MCF 10A (cell line): ENCODE results near the gene MBD3L1. TPM values are rescaled to one million over a fixed set of nuclear protein-coding genes. Genes with fewer than 3 reads are reported as not detected.

Source experiments
- BruUV-seq: library from RNA; stranded (reverse); fragments of 400-500 nt; replicated peaks from 2 replicates; lab custom pipeline; 2021; lab: Mats Ljungman, UMichigan
- CTCF ChIA-PET: fragments of 300-600 bp; sonication (Branson Sonifier 250); formaldehyde crosslinking; extraction: SDS; loops from one replicate; lab custom pipeline; 2021; ENCODE audit warnings: antibody characterized with exemption, inconsistent platforms; lab: Yijun Ruan, JAX
- POLR2A ChIA-PET: fragments of 300-600, 350-650 bp; sonication (Branson Sonifier 250); formaldehyde crosslinking; extraction: SDS; loops from one replicate; lab custom pipeline; 2020; ENCODE audit warnings: antibody characterized with exemption, inconsistent platforms; lab: Yijun Ruan, JAX
- DNase-seq: peaks from one replicate; pipeline ENCODE4 v3.0.0-alpha.2; 2018; ENCODE audit not compliant: unreplicated experiment
- H3K27ac Mint-ChIP-seq: one replicate; pipeline ENCODE4 v1.8.0; 2022; ENCODE audit warnings: mild to moderate bottlenecking, low read depth, mixed read lengths; ENCODE audit not compliant: unreplicated experiment
- H3K27me3 Mint-ChIP-seq: one replicate; pipeline ENCODE4 v1.8.0; 2022; ENCODE audit warnings: mixed read lengths; ENCODE audit not compliant: insufficient read depth, unreplicated experiment
- H3K36me3 Mint-ChIP-seq: one replicate; pipeline ENCODE4 v1.8.0; 2022; ENCODE audit warnings: mild to moderate bottlenecking, moderate library complexity, mixed read lengths; ENCODE audit not compliant: insufficient read depth, unreplicated experiment
- H3K4me1 Mint-ChIP-seq: one replicate; pipeline ENCODE4 v1.8.0; 2022; ENCODE audit warnings: mixed read lengths; ENCODE audit not compliant: insufficient read depth, unreplicated experiment
- H3K4me3 Mint-ChIP-seq: one replicate; pipeline ENCODE4 v1.8.0; 2022; ENCODE audit warnings: mild to moderate bottlenecking, moderate library complexity, mixed read lengths; ENCODE audit not compliant: unreplicated experiment
- H3K9me3 Mint-ChIP-seq: one replicate; pipeline ENCODE4 v1.8.0; 2022; ENCODE audit warnings: mixed read lengths; ENCODE audit not compliant: unreplicated experiment
- intact Hi-C: fragments of 100-400 bp; cut with micrococcal nuclease; formaldehyde crosslinking; loops from 2 replicates; pipeline ENCODE4 v1.14.1; 2022
- total RNA-seq: library from RNA; stranded (reverse); gene quantifications from 2 replicates; pipeline ENCODE4 v1.2.3, GENCODE V29; 2022
- TF ChIP-seq, protein P1 (sequence below): fragments of 200-600 bp; IDR thresholded peaks from one replicate; pipeline ENCODE4 v1.8.0; 2022; ENCODE audit warnings: antibody characterized with exemption, mild to moderate bottlenecking; ENCODE audit not compliant: unreplicated experiment

MBD3L1 gene
- total RNA-seq, 1 experiment from 2014 or later = not detected

DNA sequence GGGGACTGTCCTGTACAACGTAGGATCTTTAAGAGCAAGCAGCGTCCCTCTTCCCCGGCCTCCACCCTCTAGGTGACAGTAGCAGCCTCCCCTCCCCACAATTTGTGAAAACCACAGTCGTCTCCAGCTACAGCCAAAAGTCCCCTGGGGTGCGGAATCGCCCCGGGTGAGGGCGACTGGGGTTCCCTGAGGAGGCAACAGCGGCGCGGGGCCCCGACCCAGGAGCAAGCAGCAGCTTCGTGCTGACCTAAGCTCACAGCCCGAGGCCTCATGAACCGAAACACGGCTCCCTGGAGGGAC lies 395 bp upstream of the MBD3L1 start:
- peaks cover 28% of the 10 kb centered on the region for H3K36me3 Mint-ChIP-seq
- peak overlapping the region; percentile 97 for H3K27ac Mint-ChIP-seq
- TF ChIP-seq, protein P1, sequence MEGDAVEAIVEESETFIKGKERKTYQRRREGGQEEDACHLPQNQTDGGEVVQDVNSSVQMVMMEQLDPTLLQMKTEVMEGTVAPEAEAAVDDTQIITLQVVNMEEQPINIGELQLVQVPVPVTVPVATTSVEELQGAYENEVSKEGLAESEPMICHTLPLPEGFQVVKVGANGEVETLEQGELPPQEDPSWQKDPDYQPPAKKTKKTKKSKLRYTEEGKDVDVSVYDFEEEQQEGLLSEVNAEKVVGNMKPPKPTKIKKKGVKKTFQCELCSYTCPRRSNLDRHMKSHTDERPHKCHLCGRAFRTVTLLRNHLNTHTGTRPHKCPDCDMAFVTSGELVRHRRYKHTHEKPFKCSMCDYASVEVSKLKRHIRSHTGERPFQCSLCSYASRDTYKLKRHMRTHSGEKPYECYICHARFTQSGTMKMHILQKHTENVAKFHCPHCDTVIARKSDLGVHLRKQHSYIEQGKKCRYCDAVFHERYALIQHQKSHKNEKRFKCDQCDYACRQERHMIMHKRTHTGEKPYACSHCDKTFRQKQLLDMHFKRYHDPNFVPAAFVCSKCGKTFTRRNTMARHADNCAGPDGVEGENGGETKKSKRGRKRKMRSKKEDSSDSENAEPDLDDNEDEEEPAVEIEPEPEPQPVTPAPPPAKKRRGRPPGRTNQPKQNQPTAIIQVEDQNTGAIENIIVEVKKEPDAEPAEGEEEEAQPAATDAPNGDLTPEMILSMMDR = no peak
- H3K27me3 Mint-ChIP-seq = no peaks in the 10 kb centered on the region
- BruUV-seq = no TSS peak
- DNase-seq = no peak
- CTCF ChIA-PET = interaction anchor here (0.6 to 1.5 kb wide), 5 partner anchors 168 to 743 kb away, joined by 3 to 4 read pairs (median 3); no protein-coding TSS in a partner anchor
- H3K4me1 Mint-ChIP-seq = peaks cover 5% of the 10 kb centered on the region
- POLR2A ChIA-PET = interaction anchor here (0.6 to 1.1 kb wide), 2 partner anchors 14 to 357 kb away, joined by 3 to 6 read pairs; no protein-coding TSS in a partner anchor
- H3K9me3 Mint-ChIP-seq = no peaks in the 10 kb centered on the region
- H3K4me3 Mint-ChIP-seq = peak overlapping the region; percentile 82
- intact Hi-C loops = loop anchor here (1.0 to 5.0 kb wide), 3 partner anchors 187 to 311 kb away; partner anchors contain the start of gene ZNF317

- H3K27me3 Mint-ChIP-seq = no peaks in the 10 kb centered on the region
- POLR2A ChIA-PET = no interaction called here
- H3K27ac Mint-ChIP-seq = no peak overlapping the region
- peaks cover 7% of the 10 kb centered on the region for H3K36me3 Mint-ChIP-seq
- DNase-seq = no peak
- intact Hi-C loops = no loop called here
- CTCF ChIA-PET = no interaction called here
- BruUV-seq = no TSS peak
- H3K4me3 Mint-ChIP-seq = no peak overlapping the region
- TF ChIP-seq, protein P1 = no peak
- H3K9me3 Mint-ChIP-seq = peaks cover 13% of the 10 kb centered on the region
- H3K4me1 Mint-ChIP-seq = peaks cover 5% of the 10 kb centered on the region
Measured at GRCh38 chr19:8835446-8835845, 3.3 kb downstream of the MBD3L1 start.

GRCh38 chr19:8835877-8836276 lies 3.7 kb downstream of the MBD3L1 start:
- DNase-seq = no peak

DNA sequence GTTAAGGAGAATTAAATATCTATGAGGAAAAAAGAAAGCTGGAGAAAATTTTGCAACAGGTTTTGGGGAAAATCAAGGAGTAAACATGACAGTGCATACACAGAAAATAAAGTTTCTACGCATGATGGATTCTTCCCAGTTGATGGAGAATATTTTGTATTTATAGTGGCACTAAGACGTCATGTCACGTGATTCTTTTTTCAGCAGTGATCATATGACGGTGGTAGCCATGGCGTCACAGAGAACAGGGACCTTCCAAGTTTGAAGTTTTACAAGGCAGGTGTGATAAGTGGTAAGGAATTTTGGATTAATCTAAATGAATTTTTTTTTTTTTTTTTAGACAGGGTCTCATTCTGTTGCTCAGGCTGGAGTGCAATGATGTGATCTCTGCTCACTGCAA lies 8.5 kb downstream of the MBD3L1 start:
- TF ChIP-seq, protein P1 = no peak
- intact Hi-C loops = no loop called here
- POLR2A ChIA-PET = no interaction called here
- Mint-ChIP-seq H3K36me3 (no peaks in the 10 kb centered on the region), H3K4me1 (no peaks in the 10 kb centered on the region), H3K4me3 (no peak overlapping the region), H3K9me3 (peaks cover 14% of the 10 kb centered on the region), H3K27ac (no peak overlapping the region), H3K27me3 (no peaks in the 10 kb centered on the region)
- CTCF ChIA-PET = no interaction called here
- no TSS peak for BruUV-seq
- DNase-seq = no peak

More at GRCh38 chr19:8835877-8836276, 3.7 kb downstream of the MBD3L1 start:
- no TSS peak for BruUV-seq
- no peak overlapping the region for H3K4me3 Mint-ChIP-seq
- H3K27me3 Mint-ChIP-seq = no peaks in the 10 kb centered on the region
- peaks cover 5% of the 10 kb centered on the region for H3K4me1 Mint-ChIP-seq
- TF ChIP-seq, protein P1 = no peak
- ChIA-PET POLR2A (no interaction called here), CTCF (no interaction called here)
- peaks cover 14% of the 10 kb centered on the region for H3K9me3 Mint-ChIP-seq
- intact Hi-C loops = no loop called here
- H3K27ac Mint-ChIP-seq = no peak overlapping the region
- peaks cover 7% of the 10 kb centered on the region for H3K36me3 Mint-ChIP-seq
